ENCODE data around the gene C3orf22.

Gene C3orf22

DNA sequence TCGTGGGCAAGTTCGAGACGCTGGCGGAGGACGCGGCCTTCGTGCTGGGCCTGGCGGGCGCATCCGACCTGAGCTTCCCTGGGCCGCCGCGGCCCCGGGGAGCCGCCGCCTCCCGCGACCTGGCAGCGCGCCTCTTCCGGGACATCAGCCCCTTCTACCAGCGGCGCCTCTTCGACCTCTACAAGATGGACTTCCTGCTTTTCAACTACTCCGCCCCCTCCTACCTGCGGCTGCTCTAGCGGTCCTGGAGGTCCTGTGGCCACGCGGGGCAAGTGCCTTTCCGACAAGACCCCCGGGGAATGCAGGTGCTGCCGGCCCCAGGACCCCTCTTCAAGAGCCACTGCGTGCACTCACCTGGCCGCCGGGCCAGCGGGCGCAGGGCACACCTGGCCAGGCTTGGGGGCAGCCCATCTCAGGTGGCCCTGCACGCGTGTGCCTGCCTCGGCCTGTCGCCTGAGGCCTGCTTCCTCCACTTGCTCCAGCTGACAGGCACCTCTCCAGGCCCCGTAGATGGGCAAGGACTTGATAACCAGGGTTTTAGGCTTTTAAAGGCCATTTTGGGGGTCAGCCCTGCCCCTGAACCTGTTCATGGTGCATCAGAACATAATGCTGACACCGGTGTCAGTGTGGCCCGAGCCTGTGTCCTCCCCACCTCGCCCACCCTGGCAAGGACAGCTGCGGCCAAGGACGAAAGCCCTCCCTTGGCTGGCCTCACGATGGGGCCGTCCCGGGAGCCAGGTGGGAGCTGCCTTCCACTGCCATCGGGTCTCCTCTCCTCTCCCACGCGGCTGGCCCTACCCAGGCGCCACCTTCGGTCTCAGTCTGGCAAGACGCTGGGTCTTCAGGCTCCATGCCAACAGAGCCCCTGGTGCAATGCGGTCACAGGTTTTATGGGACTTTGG is 16.1 kb downstream of the C3orf22 start:
- no peak for TF ChIP-seq CTCF (IDR thresholded peaks at IDR 0.05; ENCODE audit: insufficient read depth, low read length)
- no peak for TF ChIP-seq POLR2AphosphoS5 (IDR thresholded peaks at IDR 0.05; ENCODE audit: low read depth)
- TF ChIP-seq SPI1 (IDR thresholded peaks at IDR 0.05; ENCODE audit: borderline replicate concordance, low read depth), result no peak
- TF ChIP-seq, protein P1, sequence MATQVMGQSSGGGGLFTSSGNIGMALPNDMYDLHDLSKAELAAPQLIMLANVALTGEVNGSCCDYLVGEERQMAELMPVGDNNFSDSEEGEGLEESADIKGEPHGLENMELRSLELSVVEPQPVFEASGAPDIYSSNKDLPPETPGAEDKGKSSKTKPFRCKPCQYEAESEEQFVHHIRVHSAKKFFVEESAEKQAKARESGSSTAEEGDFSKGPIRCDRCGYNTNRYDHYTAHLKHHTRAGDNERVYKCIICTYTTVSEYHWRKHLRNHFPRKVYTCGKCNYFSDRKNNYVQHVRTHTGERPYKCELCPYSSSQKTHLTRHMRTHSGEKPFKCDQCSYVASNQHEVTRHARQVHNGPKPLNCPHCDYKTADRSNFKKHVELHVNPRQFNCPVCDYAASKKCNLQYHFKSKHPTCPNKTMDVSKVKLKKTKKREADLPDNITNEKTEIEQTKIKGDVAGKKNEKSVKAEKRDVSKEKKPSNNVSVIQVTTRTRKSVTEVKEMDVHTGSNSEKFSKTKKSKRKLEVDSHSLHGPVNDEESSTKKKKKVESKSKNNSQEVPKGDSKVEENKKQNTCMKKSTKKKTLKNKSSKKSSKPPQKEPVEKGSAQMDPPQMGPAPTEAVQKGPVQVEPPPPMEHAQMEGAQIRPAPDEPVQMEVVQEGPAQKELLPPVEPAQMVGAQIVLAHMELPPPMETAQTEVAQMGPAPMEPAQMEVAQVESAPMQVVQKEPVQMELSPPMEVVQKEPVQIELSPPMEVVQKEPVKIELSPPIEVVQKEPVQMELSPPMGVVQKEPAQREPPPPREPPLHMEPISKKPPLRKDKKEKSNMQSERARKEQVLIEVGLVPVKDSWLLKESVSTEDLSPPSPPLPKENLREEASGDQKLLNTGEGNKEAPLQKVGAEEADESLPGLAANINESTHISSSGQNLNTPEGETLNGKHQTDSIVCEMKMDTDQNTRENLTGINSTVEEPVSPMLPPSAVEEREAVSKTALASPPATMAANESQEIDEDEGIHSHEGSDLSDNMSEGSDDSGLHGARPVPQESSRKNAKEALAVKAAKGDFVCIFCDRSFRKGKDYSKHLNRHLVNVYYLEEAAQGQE (IDR thresholded peaks at IDR 0.05; ENCODE audit: insufficient replicate concordance, low read depth), result no peak
- no peak for TF ChIP-seq GABPA (IDR thresholded peaks at IDR 0.05; ENCODE audit: low read depth)
- no peak overlapping the region for H3K4me3 ChIP-seq (replicated peaks; ENCODE audit: insufficient read depth, low read length)
- no peak overlapping the region for H3K27ac ChIP-seq (replicated peaks)
- H3K27me3 ChIP-seq (ENCODE audit: insufficient read depth, poor library complexity, severe bottlenecking), result no peaks in the 10 kb centered on the region
- no peak for DNase-seq (ENCODE audit: low read depth in 1 of 2, low spot score in 1 of 2)

DNA sequence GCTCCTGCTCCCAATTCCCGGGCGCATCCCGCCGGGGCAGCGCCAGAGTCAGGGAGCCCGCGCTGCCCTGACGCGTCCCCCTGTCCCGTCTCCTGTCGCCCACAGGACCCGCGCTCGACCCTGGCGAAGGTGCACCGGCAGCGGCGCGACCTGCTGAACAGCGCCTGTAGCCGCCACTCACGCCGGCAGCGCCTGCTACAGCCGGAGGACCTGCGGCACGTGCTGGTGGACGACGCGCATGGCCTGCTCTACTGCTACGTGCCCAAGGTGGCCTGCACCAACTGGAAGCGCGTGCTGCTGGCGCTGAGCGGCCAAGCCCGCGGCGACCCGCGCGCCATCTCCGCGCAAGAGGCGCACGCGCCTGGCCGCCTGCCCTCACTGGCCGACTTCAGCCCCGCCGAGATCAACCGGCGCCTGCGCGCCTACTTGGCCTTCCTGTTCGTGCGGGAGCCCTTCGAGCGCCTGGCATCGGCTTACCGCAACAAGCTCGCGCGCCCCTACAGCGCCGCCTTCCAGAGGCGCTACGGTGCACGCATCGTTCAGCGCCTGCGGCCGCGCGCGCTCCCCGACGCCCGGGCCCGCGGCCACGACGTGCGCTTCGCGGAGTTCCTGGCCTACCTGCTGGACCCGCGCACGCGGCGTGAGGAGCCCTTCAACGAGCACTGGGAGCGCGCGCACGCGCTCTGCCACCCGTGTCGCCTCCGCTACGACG is 16.9 kb downstream of the C3orf22 start:
- no peaks in the 10 kb centered on the region for H3K27me3 ChIP-seq (ENCODE audit: insufficient read depth, poor library complexity, severe bottlenecking)
- TF ChIP-seq POLR2AphosphoS5 (IDR thresholded peaks at IDR 0.05; ENCODE audit: low read depth), result no peak
- no peak for TF ChIP-seq SPI1 (IDR thresholded peaks at IDR 0.05; ENCODE audit: borderline replicate concordance, low read depth)
- TF ChIP-seq GABPA (IDR thresholded peaks at IDR 0.05; ENCODE audit: low read depth), result no peak
- TF ChIP-seq, protein P1 (IDR thresholded peaks at IDR 0.05; ENCODE audit: insufficient replicate concordance, low read depth), result no peak
- no peak for TF ChIP-seq CTCF (IDR thresholded peaks at IDR 0.05; ENCODE audit: insufficient read depth, low read length)
- peak overlapping the region; percentile 91 for H3K27ac ChIP-seq (replicated peaks)
- DNase-seq (ENCODE audit: low read depth in 1 of 2, low spot score in 1 of 2), result no peak
- no peak overlapping the region for H3K4me3 ChIP-seq (replicated peaks; ENCODE audit: insufficient read depth, low read length)

GRCh38 chr3:126540951-126541627 is 17.6 kb downstream of the C3orf22 start:
- Histone ChIP-seq H3K4me3 (replicated peaks; ENCODE audit: insufficient read depth, low read length) (no peak overlapping the region), H3K27ac (replicated peaks) (peak overlapping the region; percentile 91), H3K27me3 (ENCODE audit: insufficient read depth, poor library complexity, severe bottlenecking) (no peaks in the 10 kb centered on the region)
- peak in 1 of 2 experiments; percentile 32 for DNase-seq (ENCODE audit: low read depth in 1 of 2, low spot score in 1 of 2)
- 0 out of 2 replicates have a peak, but pooled peaks have one; percentile 28 for TF ChIP-seq POLR2AphosphoS5 (IDR thresholded peaks at IDR 0.05; ENCODE audit: low read depth)
- TF ChIP-seq SPI1 (IDR thresholded peaks at IDR 0.05; ENCODE audit: borderline replicate concordance, low read depth), result no peak
